Neural cell (in vitro differentiated cells): ENCODE data around the gene TEX13D.
"Not testable (repeated sequence)": the region's sequence is repeated elsewhere in the genome, so short reads cannot be mapped to it uniquely, and the experiment has no call there.

Experiments used
- EP300 ChIP-seq: fragments of 450-650 bp; conservative IDR thresholded peaks from 2 replicates; pipeline ENCODE4 v1.6.1; 2014; ENCODE audit warnings: antibody characterized with exemption, mild to moderate bottlenecking, moderate library complexity; ENCODE audit not compliant: poor library complexity, severe bottlenecking
- EZH2 ChIP-seq: fragments of 200-600, 300-800 bp; shearing (Covaris generic), sonication (generic); IDR thresholded peaks from 2 replicates; pipeline ENCODE4 v1.6.1; 2014; ENCODE audit warnings: antibody characterized with exemption, low read length, borderline replicate concordance, mild to moderate bottlenecking; ENCODE audit not compliant: insufficient read depth, poor library complexity, severe bottlenecking
- MXI1 ChIP-seq: fragments of 450-650 bp; conservative IDR thresholded peaks from 2 replicates; pipeline ENCODE4 v1.6.1; 2014; ENCODE audit warnings: antibody characterized with exemption, mild to moderate bottlenecking; ENCODE audit not compliant: poor library complexity, severe bottlenecking
- RAD21 ChIP-seq: fragments of 450-650 bp; conservative IDR thresholded peaks from 2 replicates; pipeline ENCODE4 v1.6.1; 2014; ENCODE audit warnings: antibody characterized with exemption, mild to moderate bottlenecking, moderate library complexity
- SMC3 ChIP-seq: fragments of 450-650 bp; conservative IDR thresholded peaks from 2 replicates; pipeline ENCODE4 v1.6.1; 2014; ENCODE audit warnings: antibody characterized with exemption, mild to moderate bottlenecking, moderate library complexity; ENCODE audit not compliant: poor library complexity
- TAF1 ChIP-seq: IDR thresholded peaks from 2 replicates; pipeline ENCODE4 v1.6.1; 2012; ENCODE audit warnings: low read depth
- TF ChIP-seq, protein P1 (sequence below): IDR thresholded peaks from 2 replicates; pipeline ENCODE4 v1.6.1; 2012; ENCODE audit warnings: borderline replicate concordance
- TF ChIP-seq, protein P2 (sequence below): fragments of 450-650 bp; IDR thresholded peaks from 2 replicates; pipeline ENCODE4 v1.5.1; 2014; ENCODE audit warnings: antibody characterized with exemption, mild to moderate bottlenecking, moderate library complexity; ENCODE audit not compliant: poor library complexity, severe bottlenecking

DNA sequence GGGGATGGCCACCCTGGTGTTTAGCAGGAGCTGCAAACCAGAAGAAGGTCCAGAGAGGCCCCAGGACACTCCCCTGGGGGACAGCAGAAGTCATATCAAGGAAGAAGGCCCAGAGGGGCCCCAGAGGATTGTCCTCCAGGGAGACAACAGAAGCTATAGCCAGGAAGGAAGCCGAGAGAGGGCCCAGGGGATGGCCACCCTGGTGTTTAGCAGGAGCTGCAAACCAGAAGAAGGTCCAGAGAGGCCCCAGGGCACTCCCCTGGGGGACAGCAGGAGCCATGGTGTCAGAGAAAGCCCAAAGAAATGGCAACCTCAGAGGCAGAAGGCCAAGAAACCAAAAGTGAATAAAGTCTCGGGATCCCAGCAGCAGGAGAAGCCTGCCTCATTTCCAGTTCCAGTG is 2.1 kb downstream of the TEX13D start:
- not testable (repeated sequence) for TF ChIP-seq RAD21, EZH2, SMC3, MXI1, TAF1, EP300
- TF ChIP-seq, protein P1, sequence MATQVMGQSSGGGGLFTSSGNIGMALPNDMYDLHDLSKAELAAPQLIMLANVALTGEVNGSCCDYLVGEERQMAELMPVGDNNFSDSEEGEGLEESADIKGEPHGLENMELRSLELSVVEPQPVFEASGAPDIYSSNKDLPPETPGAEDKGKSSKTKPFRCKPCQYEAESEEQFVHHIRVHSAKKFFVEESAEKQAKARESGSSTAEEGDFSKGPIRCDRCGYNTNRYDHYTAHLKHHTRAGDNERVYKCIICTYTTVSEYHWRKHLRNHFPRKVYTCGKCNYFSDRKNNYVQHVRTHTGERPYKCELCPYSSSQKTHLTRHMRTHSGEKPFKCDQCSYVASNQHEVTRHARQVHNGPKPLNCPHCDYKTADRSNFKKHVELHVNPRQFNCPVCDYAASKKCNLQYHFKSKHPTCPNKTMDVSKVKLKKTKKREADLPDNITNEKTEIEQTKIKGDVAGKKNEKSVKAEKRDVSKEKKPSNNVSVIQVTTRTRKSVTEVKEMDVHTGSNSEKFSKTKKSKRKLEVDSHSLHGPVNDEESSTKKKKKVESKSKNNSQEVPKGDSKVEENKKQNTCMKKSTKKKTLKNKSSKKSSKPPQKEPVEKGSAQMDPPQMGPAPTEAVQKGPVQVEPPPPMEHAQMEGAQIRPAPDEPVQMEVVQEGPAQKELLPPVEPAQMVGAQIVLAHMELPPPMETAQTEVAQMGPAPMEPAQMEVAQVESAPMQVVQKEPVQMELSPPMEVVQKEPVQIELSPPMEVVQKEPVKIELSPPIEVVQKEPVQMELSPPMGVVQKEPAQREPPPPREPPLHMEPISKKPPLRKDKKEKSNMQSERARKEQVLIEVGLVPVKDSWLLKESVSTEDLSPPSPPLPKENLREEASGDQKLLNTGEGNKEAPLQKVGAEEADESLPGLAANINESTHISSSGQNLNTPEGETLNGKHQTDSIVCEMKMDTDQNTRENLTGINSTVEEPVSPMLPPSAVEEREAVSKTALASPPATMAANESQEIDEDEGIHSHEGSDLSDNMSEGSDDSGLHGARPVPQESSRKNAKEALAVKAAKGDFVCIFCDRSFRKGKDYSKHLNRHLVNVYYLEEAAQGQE, result not testable (repeated sequence)
- TF ChIP-seq, protein P2, sequence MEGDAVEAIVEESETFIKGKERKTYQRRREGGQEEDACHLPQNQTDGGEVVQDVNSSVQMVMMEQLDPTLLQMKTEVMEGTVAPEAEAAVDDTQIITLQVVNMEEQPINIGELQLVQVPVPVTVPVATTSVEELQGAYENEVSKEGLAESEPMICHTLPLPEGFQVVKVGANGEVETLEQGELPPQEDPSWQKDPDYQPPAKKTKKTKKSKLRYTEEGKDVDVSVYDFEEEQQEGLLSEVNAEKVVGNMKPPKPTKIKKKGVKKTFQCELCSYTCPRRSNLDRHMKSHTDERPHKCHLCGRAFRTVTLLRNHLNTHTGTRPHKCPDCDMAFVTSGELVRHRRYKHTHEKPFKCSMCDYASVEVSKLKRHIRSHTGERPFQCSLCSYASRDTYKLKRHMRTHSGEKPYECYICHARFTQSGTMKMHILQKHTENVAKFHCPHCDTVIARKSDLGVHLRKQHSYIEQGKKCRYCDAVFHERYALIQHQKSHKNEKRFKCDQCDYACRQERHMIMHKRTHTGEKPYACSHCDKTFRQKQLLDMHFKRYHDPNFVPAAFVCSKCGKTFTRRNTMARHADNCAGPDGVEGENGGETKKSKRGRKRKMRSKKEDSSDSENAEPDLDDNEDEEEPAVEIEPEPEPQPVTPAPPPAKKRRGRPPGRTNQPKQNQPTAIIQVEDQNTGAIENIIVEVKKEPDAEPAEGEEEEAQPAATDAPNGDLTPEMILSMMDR, result not testable (repeated sequence)
